Right atrium auricular region (tissue), 2 donors: Measurements from ENCODE around the gene RASAL3. TPM values are rescaled to one million over a fixed set of nuclear protein-coding genes. Genes with fewer than 3 reads are reported as not detected.

Source experiments
- DNase-seq: peaks from one replicate; pipeline ENCODE4 v3.0.0-alpha.2; 2019; ENCODE audit warnings: low spot score
- H3K27ac ChIP-seq, 2 donors: fragments of 200-600 bp; sonication (generic); 1 replicate in 1 of 2; 2 replicates in 1 of 2; pipeline ENCODE4 v1.5.1; 2016 to 2019
- H3K27me3 ChIP-seq, 2 donors: fragments of 200-600 bp; sonication (generic); one replicate each; pipeline versions ENCODE4 v1.5.1 to v1.6.0; 2017 to 2019
- H3K36me3 ChIP-seq: fragments of 200-600 bp; sonication (generic); one replicate; pipeline ENCODE4 v1.5.1; 2016
- H3K4me1 ChIP-seq, 2 donors: fragments of 200-600 bp; sonication (generic); one replicate each; pipeline versions ENCODE4 v1.5.1 to v1.6.0; 2017 to 2019
- H3K4me3 ChIP-seq, 2 donors: fragments of 200-600 bp; sonication (generic); 1 replicate in 1 of 2; 2 replicates in 1 of 2; pipeline ENCODE4 v1.5.1; 2017 to 2019; ENCODE audit warnings: mild to moderate bottlenecking in 1 of 2, moderate library complexity in 1 of 2
- H3K9me3 ChIP-seq, 2 donors: fragments of 200-600 bp; sonication (generic); one replicate each; pipeline ENCODE4 v1.5.1; 2019
- microRNA counts, 2 donors: library from miRNA; unstranded; fragments of <30 nt; microRNA quantifications; one replicate each; lab custom pipeline; 2016 to 2017
- microRNA-seq, 2 donors: library from miRNA; unstranded; fragments of <30 nt; microRNA quantifications; one replicate each; pipeline ENCODE4, GENCODE V29; 2016 to 2017; ENCODE audit warnings: borderline number of aligned reads in 2 of 2, borderline replicate concordance in 1 of 2
- total RNA-seq, 2 donors: library from RNA; depleted of rRNA; stranded (reverse); fragments of >200 nt; gene quantifications; one replicate each; pipeline ENCODE4 v1.1.0, GENCODE V29; 2016
- TF ChIP-seq, protein P1 (sequence below), 2 donors: fragments of 200-600 bp; sonication (generic); IDR thresholded peaks; one replicate each; pipeline ENCODE4 v1.5.1; 2019; ENCODE audit warnings: antibody characterized with exemption in 2 of 2

Gene RASAL3
- total RNA-seq, 2 donors from 2014 or later: 0.48 to 1.7 TPM

- H3K36me3 ChIP-seq: peaks cover 40% of the 10 kb centered on the region
- no peaks in the 10 kb centered on the region for H3K9me3 ChIP-seq
- no peak for DNase-seq
- peaks cover 0 to 72% of the 10 kb centered on the region in 2 donors for H3K4me1 ChIP-seq
- TF ChIP-seq, protein P1, sequence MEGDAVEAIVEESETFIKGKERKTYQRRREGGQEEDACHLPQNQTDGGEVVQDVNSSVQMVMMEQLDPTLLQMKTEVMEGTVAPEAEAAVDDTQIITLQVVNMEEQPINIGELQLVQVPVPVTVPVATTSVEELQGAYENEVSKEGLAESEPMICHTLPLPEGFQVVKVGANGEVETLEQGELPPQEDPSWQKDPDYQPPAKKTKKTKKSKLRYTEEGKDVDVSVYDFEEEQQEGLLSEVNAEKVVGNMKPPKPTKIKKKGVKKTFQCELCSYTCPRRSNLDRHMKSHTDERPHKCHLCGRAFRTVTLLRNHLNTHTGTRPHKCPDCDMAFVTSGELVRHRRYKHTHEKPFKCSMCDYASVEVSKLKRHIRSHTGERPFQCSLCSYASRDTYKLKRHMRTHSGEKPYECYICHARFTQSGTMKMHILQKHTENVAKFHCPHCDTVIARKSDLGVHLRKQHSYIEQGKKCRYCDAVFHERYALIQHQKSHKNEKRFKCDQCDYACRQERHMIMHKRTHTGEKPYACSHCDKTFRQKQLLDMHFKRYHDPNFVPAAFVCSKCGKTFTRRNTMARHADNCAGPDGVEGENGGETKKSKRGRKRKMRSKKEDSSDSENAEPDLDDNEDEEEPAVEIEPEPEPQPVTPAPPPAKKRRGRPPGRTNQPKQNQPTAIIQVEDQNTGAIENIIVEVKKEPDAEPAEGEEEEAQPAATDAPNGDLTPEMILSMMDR (IDR thresholded peaks at IDR 0.05): no peak
- peak overlapping the region; percentile 77 to 85 for H3K27ac ChIP-seq
- H3K27me3 ChIP-seq: no peaks in the 10 kb centered on the region
- H3K4me3 ChIP-seq: no peak overlapping the region
Measured at GRCh38 chr19:15404097-15404779, 60.1 kb downstream of the RASAL3 start.

DNA sequence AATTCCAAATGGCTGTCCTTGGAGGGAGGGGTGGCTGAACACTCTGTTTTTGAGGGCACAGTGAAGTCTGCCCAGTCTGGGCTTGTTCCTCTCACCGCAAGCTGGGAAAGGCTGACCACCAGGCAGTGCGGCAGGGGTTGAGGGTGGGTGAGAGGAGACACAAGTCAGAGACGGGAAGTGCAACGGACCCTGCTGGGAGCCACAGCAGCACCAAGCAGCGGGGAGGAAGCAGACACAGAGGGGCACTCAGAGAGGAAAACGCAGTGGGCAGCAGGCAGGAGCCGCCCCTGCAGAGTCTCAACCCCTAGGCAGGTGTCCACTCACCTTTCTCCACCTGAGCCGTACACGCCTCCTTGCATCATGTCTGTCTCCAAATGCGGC, 61.2 kb downstream of the RASAL3 start:
- Histone ChIP-seq H3K4me1 (peaks cover 0 to 69% of the 10 kb centered on the region in 2 donors), H3K36me3 (peaks cover 48% of the 10 kb centered on the region), H3K4me3 (peak overlapping the region in 1 of 2 donors; percentile 2)

DNA sequence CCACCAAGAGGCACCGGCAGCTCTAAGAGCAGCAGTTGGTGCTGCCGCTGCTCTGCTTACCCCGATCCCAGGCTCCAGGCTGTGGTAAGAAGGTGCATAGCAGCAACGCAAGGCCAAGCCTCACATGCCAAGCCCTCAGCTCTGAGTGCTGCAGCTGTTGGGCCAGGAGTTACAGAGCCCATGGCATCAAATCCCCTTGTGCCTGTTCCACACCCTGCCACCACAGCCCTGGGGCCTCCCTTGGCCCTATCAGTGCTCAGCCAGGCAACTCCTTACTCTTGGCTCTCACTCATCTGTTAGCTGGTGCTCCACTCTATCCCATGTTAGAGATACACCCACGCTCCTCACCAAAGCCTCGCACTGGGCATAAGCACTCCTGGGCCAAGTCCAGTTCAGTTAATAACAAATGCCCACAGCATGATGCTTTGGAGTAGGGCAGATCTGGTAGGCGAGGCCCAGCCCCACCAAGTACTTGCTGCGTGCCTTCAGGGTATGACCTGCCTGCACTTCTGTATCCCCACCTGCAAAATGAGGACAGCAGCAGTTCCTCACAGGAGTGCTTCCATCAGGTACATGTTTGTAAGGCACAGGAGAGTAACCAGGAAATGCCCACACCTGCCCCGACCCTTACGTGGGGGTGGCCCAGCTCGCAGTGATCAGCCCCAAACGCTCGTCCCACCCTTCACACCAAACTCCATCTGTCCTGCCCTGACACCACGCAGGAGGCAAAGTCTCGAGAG, 61.8 kb downstream of the RASAL3 start:
- peaks cover 0 to 69% of the 10 kb centered on the region in 2 donors for H3K4me1 ChIP-seq
- DNase-seq: no peak
- peak overlapping the region; percentile 77 to 85 for H3K27ac ChIP-seq
- TF ChIP-seq, protein P1 (IDR thresholded peaks at IDR 0.05): no peak
- H3K36me3 ChIP-seq: peaks cover 54% of the 10 kb centered on the region
- H3K4me3 ChIP-seq: no peak overlapping the region
- no peaks in the 10 kb centered on the region for H3K27me3 ChIP-seq
- no peaks in the 10 kb centered on the region for H3K9me3 ChIP-seq

More for the DNA sequence above, 61.2 kb downstream of the RASAL3 start:
- DNase-seq: no peak
- H3K27ac ChIP-seq: peak overlapping the region; percentile 77 to 85
- no peaks in the 10 kb centered on the region for H3K9me3 ChIP-seq
- no peaks in the 10 kb centered on the region for H3K27me3 ChIP-seq
- TF ChIP-seq, protein P1 (IDR thresholded peaks at IDR 0.05): no peak

MicroRNA genes within 50 kb of the gene (microRNA counts, 767-probe panel; counts per million panel counts)
- microRNA hsa-miR-1470 (lab: Ali Mortazavi, UCI): 0 to 496 counts per million in 2 donors

Small RNAs within 50 kb of the gene (microRNA-seq; reads per million reads assigned to microRNA genes)
- 0 reads per million in 2 donors for gene MIR1470

Other genes starting within 250 kb of the RASAL3 start
- gene EPHX3, start 232.1 kb downstream of the RASAL3 start, total RNA-seq: under 1 TPM; 0.52 to 0.63 TPM
- gene BRD4, start 132.0 kb downstream of the RASAL3 start, total RNA-seq: 10 to 100 TPM; 23.6 to 41.0 TPM
- gene AKAP8, start 84.8 kb downstream of the RASAL3 start, total RNA-seq: 10 to 100 TPM; 12.3 to 17.9 TPM
- 10 to 100 TPM; 66.5 to 78.2 TPM for gene AKAP8L, start 45.6 kb downstream of the RASAL3 start, total RNA-seq
- 10 to 100 TPM; 22.4 to 44.2 TPM for gene WIZ, start 14.6 kb downstream of the RASAL3 start, total RNA-seq
- gene PGLYRP2, start 15.0 kb upstream of the RASAL3 start, total RNA-seq: not detected
- not detected for gene CYP4F22, start 44.0 kb upstream of the RASAL3 start, total RNA-seq
- not detected for gene CYP4F8, start 150.7 kb upstream of the RASAL3 start, total RNA-seq
- gene CYP4F3, start 176.4 kb upstream of the RASAL3 start, total RNA-seq: under 1 TPM in 1 of 2 donors, not detected in 1; 0.15 TPM
- 1 to 10 TPM; 3.1 to 4.3 TPM for gene CYP4F12, start 208.5 kb upstream of the RASAL3 start, total RNA-seq